Neural crest cell (in vitro differentiated cells): Measurements from ENCODE around the gene COTL1. TPM values are rescaled to one million over a fixed set of nuclear protein-coding genes. Genes with fewer than 3 reads are reported as not detected.

Experiments
- DNase-seq: peaks from one replicate; pipeline ENCODE4 v3.0.0; 2021; ENCODE audit warnings: low read depth, mixed read lengths, low spot score
- H3K27ac Mint-ChIP-seq: one replicate; pipeline ENCODE4 v1.8.0; 2021; ENCODE audit warnings: mild to moderate bottlenecking, mixed read lengths; ENCODE audit not compliant: unreplicated experiment
- H3K27me3 Mint-ChIP-seq: 2 replicates; pipeline ENCODE4 v1.8.0; 2021; ENCODE audit warnings: low read depth, mild to moderate bottlenecking, mixed read lengths
- H3K36me3 Mint-ChIP-seq: 2 replicates; pipeline ENCODE4 v1.8.0; 2021; ENCODE audit warnings: low read depth, mild to moderate bottlenecking, mixed read lengths
- H3K4me1 Mint-ChIP-seq: 2 replicates; pipeline ENCODE4 v1.8.0; 2021; ENCODE audit warnings: mixed read lengths
- H3K4me3 Mint-ChIP-seq: one replicate; pipeline ENCODE4 v1.8.0; 2021; ENCODE audit warnings: mild to moderate bottlenecking, mixed read lengths
- H3K9me3 Mint-ChIP-seq: 2 replicates; pipeline ENCODE4 v1.8.0; 2021; ENCODE audit warnings: mixed read lengths
- CTCF ChIP-seq: fragments of 200-600 bp; sonication (generic); conservative IDR thresholded peaks from 2 replicates; pipeline ENCODE4 v1.5.0; 2021; ENCODE audit warnings: antibody characterized with exemption, mild to moderate bottlenecking
- total RNA-seq: library from RNA; stranded (reverse); gene quantifications from 2 replicates; pipeline ENCODE4 v1.2.1, GENCODE V29; 2021

Gene COTL1
- total RNA-seq, 1 donor from 2014 or later = 357 TPM

- DNase-seq = no peak
- no peaks in the 10 kb centered on the region for H3K27me3 Mint-ChIP-seq
- H3K9me3 Mint-ChIP-seq = no peaks in the 10 kb centered on the region
- peak overlapping the region; percentile 14 for H3K27ac Mint-ChIP-seq
- TF ChIP-seq CTCF = no peak
- H3K36me3 Mint-ChIP-seq = peaks cover 7% of the 10 kb centered on the region
- H3K4me1 Mint-ChIP-seq = peaks cover 59% of the 10 kb centered on the region
- H3K4me3 Mint-ChIP-seq = peak overlapping the region; percentile 93
Measured at GRCh38 chr16:84617041-84617790, 662 bp downstream of the COTL1 start.

GRCh38 chr16:84616515-84616914 is 1.4 kb downstream of the COTL1 start:
- Mint-ChIP-seq H3K4me1 (peaks cover 58% of the 10 kb centered on the region), H3K4me3 (peak overlapping the region; percentile 93), H3K36me3 (peaks cover 7% of the 10 kb centered on the region), H3K27me3 (no peaks in the 10 kb centered on the region), H3K27ac (peak overlapping the region; percentile 14), H3K9me3 (no peaks in the 10 kb centered on the region)
- no peak for TF ChIP-seq CTCF
- DNase-seq = no peak

- H3K27ac Mint-ChIP-seq = peak overlapping the region; percentile 92
- H3K4me3 Mint-ChIP-seq = peak overlapping the region; percentile 82
- H3K4me1 Mint-ChIP-seq = peaks cover 66% of the 10 kb centered on the region
- no peaks in the 10 kb centered on the region for H3K9me3 Mint-ChIP-seq
- H3K36me3 Mint-ChIP-seq = peaks cover 12% of the 10 kb centered on the region
- no peak for DNase-seq
- H3K27me3 Mint-ChIP-seq = no peaks in the 10 kb centered on the region
- TF ChIP-seq CTCF = no peak
Measured at GRCh38 chr16:84614968-84615813, 2.7 kb downstream of the COTL1 start.

- DNase-seq = no peak
- no peaks in the 10 kb centered on the region for H3K27me3 Mint-ChIP-seq
- no peak for TF ChIP-seq CTCF
- no peaks in the 10 kb centered on the region for H3K9me3 Mint-ChIP-seq
- peaks cover 66% of the 10 kb centered on the region for H3K4me1 Mint-ChIP-seq
- peaks cover 12% of the 10 kb centered on the region for H3K36me3 Mint-ChIP-seq
- peak overlapping the region; percentile 92 for H3K27ac Mint-ChIP-seq
- H3K4me3 Mint-ChIP-seq = peak overlapping the region; percentile 82
Measured at GRCh38 chr16:84614623-84614967, 3.3 kb downstream of the COTL1 start.

- Mint-ChIP-seq H3K9me3 (no peaks in the 10 kb centered on the region), H3K4me1 (peaks cover 66% of the 10 kb centered on the region), H3K27me3 (no peaks in the 10 kb centered on the region), H3K27ac (no peak overlapping the region), H3K4me3 (peak overlapping the region; percentile 84), H3K36me3 (peaks cover 12% of the 10 kb centered on the region)
- no peak for TF ChIP-seq CTCF
- no peak for DNase-seq
Measured at GRCh38 chr16:84614073-84614459, 3.8 kb downstream of the COTL1 start.
